NCI-H1436 (cell line): ENCODE measurements around the gene HES2.
"Not testable (repeated sequence)": the region's sequence is repeated elsewhere in the genome, so short reads cannot be mapped to it uniquely, and the experiment has no call there.

Source experiments
- DNase-seq: peaks from one replicate; lab custom pipeline; 2025; lab: John Stamatoyannopoulos, UW

The HES2 gene

GRCh38 chr1:6453895-6454855 lies 34.5 kb upstream of the HES2 start:
- DNase-seq, result not testable (repeated sequence)

GRCh38 chr1:6450943-6451373 lies 31.2 kb upstream of the HES2 start:
- no peak for DNase-seq

- not testable (repeated sequence) for DNase-seq
Observed at GRCh38 chr1:6450486-6450885, 30.8 kb upstream of the HES2 start.

- DNase-seq, result no peak
Observed at GRCh38 chr1:6450005-6450450, 30.3 kb upstream of the HES2 start.

- DNase-seq, result peak; percentile 15
Observed at GRCh38 chr1:6448749-6449631, 29.3 kb upstream of the HES2 start.

- peak; percentile 77 for DNase-seq
Observed at GRCh38 chr1:6447818-6448748, 28.4 kb upstream of the HES2 start.

GRCh38 chr1:6447016-6447817 lies 27.5 kb upstream of the HES2 start:
- peak; percentile 17 for DNase-seq

GRCh38 chr1:6446665-6447015 lies 26.9 kb upstream of the HES2 start:
- DNase-seq, result no peak

- not testable (repeated sequence) for DNase-seq
Observed at GRCh38 chr1:6445929-6446328, 26.2 kb upstream of the HES2 start.

GRCh38 chr1:6445062-6445763 lies 25.5 kb upstream of the HES2 start:
- no peak for DNase-seq

- DNase-seq, result no peak
Observed at GRCh38 chr1:6444377-6444776, 24.7 kb upstream of the HES2 start.

- DNase-seq, result no peak
Observed at GRCh38 chr1:6443339-6444115, 23.8 kb upstream of the HES2 start.

- DNase-seq, result no peak
Observed at GRCh38 chr1:6441586-6441985, 21.9 kb upstream of the HES2 start.

- peak; percentile 62 for DNase-seq
Observed at GRCh38 chr1:6440198-6441126, 20.7 kb upstream of the HES2 start.

GRCh38 chr1:6438047-6438525 lies 18.4 kb upstream of the HES2 start:
- peak; percentile 51 for DNase-seq

GRCh38 chr1:6437012-6437700 lies 17.4 kb upstream of the HES2 start:
- not testable (repeated sequence) for DNase-seq

GRCh38 chr1:6436277-6436676 lies 16.6 kb upstream of the HES2 start:
- DNase-seq, result not testable (repeated sequence)
